ENCODE data around the gene NR5A2.

NR5A2 gene

GRCh38 chr1:200042552-200043335 is 15.2 kb downstream of the NR5A2 start:
- Histone ChIP-seq H3K36me3 (ENCODE audit: control insufficient read depth, insufficient read depth, low read length) (no peaks in the 10 kb centered on the region), H3K4me1 (ENCODE audit: control insufficient read depth, insufficient read depth, low read length) (peaks cover 59% of the 10 kb centered on the region), H3K27me3 (ENCODE audit: control insufficient read depth, insufficient read depth, low read length) (peaks cover 71% of the 10 kb centered on the region), H3K27ac (ENCODE audit: low read depth, low read length) (no peak overlapping the region), H3K4me3 (ENCODE audit: low read depth, low read length) (peak overlapping the region; percentile 89), H3K9ac (ENCODE audit: low read depth, low read length) (no peak overlapping the region), H3K9me3 (ENCODE audit: control insufficient read depth, insufficient read depth, low read length) (no peaks in the 10 kb centered on the region)

GRCh38 chr1:200043336-200043668 is 15.8 kb downstream of the NR5A2 start:
- Histone ChIP-seq H3K36me3 (ENCODE audit: control insufficient read depth, insufficient read depth, low read length) (no peaks in the 10 kb centered on the region), H3K9ac (ENCODE audit: low read depth, low read length) (no peak overlapping the region), H3K9me3 (ENCODE audit: control insufficient read depth, insufficient read depth, low read length) (no peaks in the 10 kb centered on the region), H3K4me1 (ENCODE audit: control insufficient read depth, insufficient read depth, low read length) (peaks cover 57% of the 10 kb centered on the region), H3K27me3 (ENCODE audit: control insufficient read depth, insufficient read depth, low read length) (peaks cover 66% of the 10 kb centered on the region), H3K27ac (ENCODE audit: low read depth, low read length) (no peak overlapping the region), H3K4me3 (ENCODE audit: low read depth, low read length) (peak overlapping the region; percentile 89)

- Histone ChIP-seq H3K36me3 (ENCODE audit: control insufficient read depth, insufficient read depth, low read length) (no peaks in the 10 kb centered on the region), H3K9ac (ENCODE audit: low read depth, low read length) (no peak overlapping the region), H3K27ac (ENCODE audit: low read depth, low read length) (no peak overlapping the region), H3K9me3 (ENCODE audit: control insufficient read depth, insufficient read depth, low read length) (no peaks in the 10 kb centered on the region), H3K4me3 (ENCODE audit: low read depth, low read length) (no peak overlapping the region), H3K4me1 (ENCODE audit: control insufficient read depth, insufficient read depth, low read length) (peaks cover 69% of the 10 kb centered on the region), H3K27me3 (ENCODE audit: control insufficient read depth, insufficient read depth, low read length) (peaks cover 44% of the 10 kb centered on the region)
Measured at GRCh38 chr1:200046115-200046514, 18.6 kb downstream of the NR5A2 start.

DNA sequence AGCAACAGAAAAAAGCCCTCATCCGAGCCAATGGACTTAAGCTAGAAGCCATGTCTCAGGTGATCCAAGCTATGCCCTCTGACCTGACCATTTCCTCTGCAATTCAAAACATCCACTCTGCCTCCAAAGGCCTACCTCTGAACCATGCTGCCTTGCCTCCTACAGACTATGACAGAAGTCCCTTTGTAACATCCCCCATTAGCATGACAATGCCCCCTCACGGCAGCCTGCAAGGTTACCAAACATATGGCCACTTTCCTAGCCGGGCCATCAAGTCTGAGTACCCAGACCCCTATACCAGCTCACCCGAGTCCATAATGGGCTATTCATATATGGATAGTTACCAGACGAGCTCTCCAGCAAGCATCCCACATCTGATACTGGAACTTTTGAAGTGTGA is 20.7 kb downstream of the NR5A2 start:
- Histone ChIP-seq H3K27ac (ENCODE audit: low read depth, low read length) (peak overlapping the region; percentile 90), H3K9ac (ENCODE audit: low read depth, low read length) (peak overlapping the region; percentile 62), H3K4me3 (ENCODE audit: low read depth, low read length) (peak overlapping the region; percentile 49)

DNA sequence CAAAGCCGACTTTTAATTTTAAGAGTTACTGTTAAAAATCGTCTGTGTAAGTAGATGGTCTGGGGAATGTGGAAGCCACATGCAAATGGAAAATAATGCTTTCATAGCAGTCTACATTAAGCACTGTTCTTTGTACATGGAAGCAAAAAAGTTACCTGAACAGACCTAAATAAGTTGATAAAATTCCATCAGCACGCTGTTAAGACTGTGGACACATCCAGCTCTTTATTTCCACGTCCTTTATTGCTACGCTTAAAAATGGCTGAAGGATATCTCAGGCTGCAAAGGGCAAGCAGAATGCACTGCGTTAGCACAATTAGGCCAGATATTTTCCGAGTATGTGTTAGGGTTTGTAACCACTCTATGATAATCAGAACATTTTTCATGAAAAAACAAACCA is 22.3 kb downstream of the NR5A2 start:
- H3K4me1 ChIP-seq (ENCODE audit: control insufficient read depth, insufficient read depth, low read length): peaks cover 61% of the 10 kb centered on the region
- H3K36me3 ChIP-seq (ENCODE audit: control insufficient read depth, insufficient read depth, low read length): no peaks in the 10 kb centered on the region
- peaks cover 7% of the 10 kb centered on the region for H3K27me3 ChIP-seq (ENCODE audit: control insufficient read depth, insufficient read depth, low read length)
- H3K9ac ChIP-seq (ENCODE audit: low read depth, low read length): no peak overlapping the region; the same call in 1 of the 2 replicates
- no peak overlapping the region for H3K27ac ChIP-seq (ENCODE audit: low read depth, low read length)
- peak overlapping the region; percentile 49 for H3K4me3 ChIP-seq (ENCODE audit: low read depth, low read length)
- H3K9me3 ChIP-seq (ENCODE audit: control insufficient read depth, insufficient read depth, low read length): no peaks in the 10 kb centered on the region

More for the DNA sequence above, 20.7 kb downstream of the NR5A2 start:
- Histone ChIP-seq H3K9me3 (ENCODE audit: control insufficient read depth, insufficient read depth, low read length) (no peaks in the 10 kb centered on the region), H3K27me3 (ENCODE audit: control insufficient read depth, insufficient read depth, low read length) (peaks cover 23% of the 10 kb centered on the region), H3K36me3 (ENCODE audit: control insufficient read depth, insufficient read depth, low read length) (no peaks in the 10 kb centered on the region), H3K4me1 (ENCODE audit: control insufficient read depth, insufficient read depth, low read length) (peaks cover 65% of the 10 kb centered on the region)

GRCh38 chr1:200051620-200052019 is 24.1 kb downstream of the NR5A2 start:
- Histone ChIP-seq H3K36me3 (ENCODE audit: control insufficient read depth, insufficient read depth, low read length) (no peaks in the 10 kb centered on the region), H3K4me3 (ENCODE audit: low read depth, low read length) (no peak overlapping the region), H3K9ac (ENCODE audit: low read depth, low read length) (no peak overlapping the region), H3K27ac (ENCODE audit: low read depth, low read length) (no peak overlapping the region), H3K9me3 (ENCODE audit: control insufficient read depth, insufficient read depth, low read length) (no peaks in the 10 kb centered on the region), H3K27me3 (ENCODE audit: control insufficient read depth, insufficient read depth, low read length) (no peaks in the 10 kb centered on the region), H3K4me1 (ENCODE audit: control insufficient read depth, insufficient read depth, low read length) (peaks cover 51% of the 10 kb centered on the region)

DNA sequence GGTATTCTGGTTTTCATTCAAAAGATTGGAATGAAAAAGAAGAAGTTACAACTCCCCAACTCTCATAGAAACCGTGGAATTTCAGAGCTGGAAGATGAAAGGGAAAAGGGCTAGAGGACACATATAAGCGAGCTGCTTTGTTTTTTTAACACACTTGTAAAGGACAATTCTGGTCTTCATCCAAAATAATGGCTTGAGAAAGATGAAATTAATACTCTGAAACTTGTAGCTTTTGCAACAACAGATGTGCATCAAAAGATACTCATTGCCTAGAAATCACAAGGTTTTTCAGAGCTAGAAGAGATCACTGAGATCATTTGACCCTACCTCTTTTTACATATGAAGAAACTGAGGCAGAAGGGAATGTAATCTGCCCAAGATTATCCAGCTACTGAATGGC is 25.6 kb downstream of the NR5A2 start:
- no peaks in the 10 kb centered on the region for H3K36me3 ChIP-seq (ENCODE audit: control insufficient read depth, insufficient read depth, low read length)
- no peak overlapping the region for H3K9ac ChIP-seq (ENCODE audit: low read depth, low read length)
- H3K4me3 ChIP-seq (ENCODE audit: low read depth, low read length): no peak overlapping the region
- no peaks in the 10 kb centered on the region for H3K27me3 ChIP-seq (ENCODE audit: control insufficient read depth, insufficient read depth, low read length)
- no peaks in the 10 kb centered on the region for H3K9me3 ChIP-seq (ENCODE audit: control insufficient read depth, insufficient read depth, low read length)
- H3K4me1 ChIP-seq (ENCODE audit: control insufficient read depth, insufficient read depth, low read length): peaks cover 40% of the 10 kb centered on the region
- no peak overlapping the region for H3K27ac ChIP-seq (ENCODE audit: low read depth, low read length)

DNA sequence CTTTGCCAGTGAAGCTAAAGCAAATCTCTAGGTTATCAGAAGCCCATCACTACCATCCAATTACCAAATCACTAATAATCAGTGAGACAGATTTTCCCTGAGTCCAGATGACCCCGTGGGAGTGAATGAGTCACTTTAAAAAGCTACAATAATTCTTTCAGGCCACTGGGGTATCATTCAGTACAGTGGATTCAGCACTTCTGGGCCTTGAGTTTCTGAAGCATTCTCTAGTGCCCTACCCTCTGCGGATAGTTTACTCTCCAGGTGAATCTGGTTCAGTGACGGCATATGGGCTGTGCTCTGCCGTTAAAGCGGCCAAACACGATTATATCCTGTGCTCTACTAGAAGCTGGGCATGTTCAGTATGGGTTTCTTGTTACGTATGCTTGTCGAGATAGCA is 26.1 kb downstream of the NR5A2 start:
- Histone ChIP-seq H3K9me3 (ENCODE audit: control insufficient read depth, insufficient read depth, low read length) (no peaks in the 10 kb centered on the region), H3K4me1 (ENCODE audit: control insufficient read depth, insufficient read depth, low read length) (peaks cover 37% of the 10 kb centered on the region), H3K27me3 (ENCODE audit: control insufficient read depth, insufficient read depth, low read length) (no peaks in the 10 kb centered on the region), H3K9ac (ENCODE audit: low read depth, low read length) (no peak overlapping the region), H3K27ac (ENCODE audit: low read depth, low read length) (no peak overlapping the region), H3K4me3 (ENCODE audit: low read depth, low read length) (no peak overlapping the region), H3K36me3 (ENCODE audit: control insufficient read depth, insufficient read depth, low read length) (no peaks in the 10 kb centered on the region)

- H3K4me3 ChIP-seq (ENCODE audit: low read depth, low read length): no peak overlapping the region
- H3K4me1 ChIP-seq (ENCODE audit: control insufficient read depth, insufficient read depth, low read length): peaks cover 8% of the 10 kb centered on the region; the same call in 1 of the 2 replicates
- no peaks in the 10 kb centered on the region for H3K27me3 ChIP-seq (ENCODE audit: control insufficient read depth, insufficient read depth, low read length)
- no peaks in the 10 kb centered on the region for H3K36me3 ChIP-seq (ENCODE audit: control insufficient read depth, insufficient read depth, low read length)
- H3K9me3 ChIP-seq (ENCODE audit: control insufficient read depth, insufficient read depth, low read length): no peaks in the 10 kb centered on the region
- no peak overlapping the region for H3K27ac ChIP-seq (ENCODE audit: low read depth, low read length)
- H3K9ac ChIP-seq (ENCODE audit: low read depth, low read length): no peak overlapping the region
Measured at GRCh38 chr1:200058341-200058740, 30.8 kb downstream of the NR5A2 start.

DNA sequence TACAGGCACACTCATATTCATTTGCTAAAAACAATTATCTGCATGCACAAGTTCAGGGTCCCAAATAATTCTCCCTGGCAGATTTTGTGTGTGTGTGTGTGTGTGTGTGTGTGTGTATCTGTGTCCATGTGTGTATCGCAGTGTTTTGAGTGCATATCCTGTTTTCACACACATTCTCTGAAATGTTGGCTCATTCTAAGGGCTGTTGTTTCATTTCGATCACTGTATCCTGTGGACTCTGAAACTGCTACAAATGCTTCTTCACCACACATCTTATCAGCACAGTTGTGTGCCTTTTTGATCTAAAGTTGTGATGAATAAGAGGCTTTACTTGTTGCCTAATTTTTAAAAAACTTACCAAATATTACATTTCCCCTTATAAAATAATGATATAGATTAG is 34.6 kb downstream of the NR5A2 start:
- Histone ChIP-seq H3K9ac (ENCODE audit: low read depth, low read length) (no peak overlapping the region), H3K9me3 (ENCODE audit: control insufficient read depth, insufficient read depth, low read length) (no peaks in the 10 kb centered on the region), H3K27ac (ENCODE audit: low read depth, low read length) (no peak overlapping the region), H3K4me1 (ENCODE audit: control insufficient read depth, insufficient read depth, low read length) (no peaks in the 10 kb centered on the region), H3K4me3 (ENCODE audit: low read depth, low read length) (no peak overlapping the region), H3K27me3 (ENCODE audit: control insufficient read depth, insufficient read depth, low read length) (no peaks in the 10 kb centered on the region), H3K36me3 (ENCODE audit: control insufficient read depth, insufficient read depth, low read length) (no peaks in the 10 kb centered on the region)

- Histone ChIP-seq H3K9ac (ENCODE audit: low read depth, low read length) (no peak overlapping the region), H3K27me3 (ENCODE audit: control insufficient read depth, insufficient read depth, low read length) (no peaks in the 10 kb centered on the region), H3K4me3 (ENCODE audit: low read depth, low read length) (no peak overlapping the region), H3K4me1 (ENCODE audit: control insufficient read depth, insufficient read depth, low read length) (peaks cover 20% of the 10 kb centered on the region), H3K9me3 (ENCODE audit: control insufficient read depth, insufficient read depth, low read length) (no peaks in the 10 kb centered on the region), H3K36me3 (ENCODE audit: control insufficient read depth, insufficient read depth, low read length) (no peaks in the 10 kb centered on the region), H3K27ac (ENCODE audit: low read depth, low read length) (no peak overlapping the region)
Measured at GRCh38 chr1:200072636-200073285, 45.3 kb downstream of the NR5A2 start.

Measured in HUES48 (cell line).